HepG2 (cell line): ENCODE measurements around the gene SLC39A10. TPM values are rescaled to one million over a fixed set of nuclear protein-coding genes. Genes with fewer than 3 reads are reported as not detected.
A peak's percentile ranks its signal among the peaks of the same experiment; 100 is the strongest.

Experiments
- AGO1 ChIP-seq: fragments of 200-400 bp; formaldehyde crosslinking; IDR thresholded peaks from 2 replicates; pipeline ENCODE4 v1.6.1; 2017; ENCODE audit warnings: mild to moderate bottlenecking, low read depth, low read length, moderate library complexity; ENCODE audit not compliant: poor library complexity, severe bottlenecking
- ATRX ChIP-seq: sonication (generic); formaldehyde crosslinking; IDR thresholded peaks from 2 replicates; pipeline ENCODE4 v1.4.0; 2020; ENCODE audit warnings: missing genetic modification reagents, borderline replicate concordance
- DDIT3 ChIP-seq: sonication (generic); formaldehyde crosslinking; IDR thresholded peaks from 2 replicates; pipeline ENCODE4 v1.4.0; 2020; ENCODE audit warnings: mild to moderate bottlenecking, missing genetic modification reagents
- DNMT3B ChIP-seq: conservative IDR thresholded peaks from 2 replicates; pipeline ENCODE4 v1.6.1; 2016; ENCODE audit warnings: missing biosample characterization, control low read depth
- GABPA ChIP-seq, 2 experiments: IDR thresholded peaks; 2 replicates each; pipeline ENCODE4 v1.6.1; 2011 to 2016; ENCODE audit warnings: low read depth in 2 of 2, low read length in 1 of 2, missing biosample characterization in 1 of 2, missing genetic modification characterization in 1 of 2
- HBP1 ChIP-seq: IDR thresholded peaks from 2 replicates; pipeline ENCODE4 v1.6.1; 2016; ENCODE audit warnings: low read depth, control low read depth
- HDAC1 ChIP-seq: sonication (generic); formaldehyde crosslinking; IDR thresholded peaks from 2 replicates; pipeline ENCODE4 v1.5.1; 2020; ENCODE audit warnings: mild to moderate bottlenecking, missing genetic modification reagents
- KDM6A ChIP-seq: IDR thresholded peaks from 2 replicates; pipeline ENCODE4 v1.6.1; 2016; ENCODE audit warnings: low read depth
- MATR3 ChIP-seq: sonication (generic); formaldehyde crosslinking; IDR thresholded peaks from 2 replicates; pipeline ENCODE4 v1.4.0; 2020; ENCODE audit warnings: missing genetic modification reagents
- NFYB ChIP-seq: sonication (generic); formaldehyde crosslinking; IDR thresholded peaks from 2 replicates; pipeline ENCODE4 v1.4.0; 2020; ENCODE audit warnings: missing genetic modification reagents
- NPAS2 ChIP-seq: sonication (generic); formaldehyde crosslinking; IDR thresholded peaks from 2 replicates; pipeline ENCODE4 v1.8.0; 2022; ENCODE audit warnings: mild to moderate bottlenecking, missing genetic modification reagents, borderline replicate concordance
- PTBP1 ChIP-seq: fragments of 200-400 bp; formaldehyde crosslinking; IDR thresholded peaks from 2 replicates; pipeline ENCODE4 v1.6.1; 2018; ENCODE audit warnings: low read length, low read depth; ENCODE audit not compliant: poor library complexity, severe bottlenecking
- RFXAP ChIP-seq: sonication (generic); formaldehyde crosslinking; IDR thresholded peaks from 2 replicates; pipeline ENCODE4 v1.4.0; 2020; ENCODE audit warnings: missing genetic modification reagents, borderline replicate concordance
- RXRB ChIP-seq: IDR thresholded peaks from 2 replicates; pipeline ENCODE4 v1.6.1; 2016; ENCODE audit warnings: borderline replicate concordance, missing genetic modification reagents, missing compliant biosample characterization
- SOX13 ChIP-seq, 3 experiments: fragments of 450-650 bp in 1 of 3; sonication (generic) in 1 of 3; formaldehyde crosslinking in 1 of 3; IDR thresholded peaks in 2 of 3; conservative IDR thresholded peaks in 1 of 3; 2 replicates each; pipeline versions ENCODE4 v1.5.0 to v1.6.1; 2016 to 2020; ENCODE audit warnings: antibody characterized with exemption in 1 of 3, mild to moderate bottlenecking in 1 of 3, missing compliant biosample characterization in 1 of 3, missing genetic modification reagents in 1 of 3, moderate library complexity in 1 of 3
- ZC3H13 ChIP-seq: sonication (generic); formaldehyde crosslinking; IDR thresholded peaks from 2 replicates; pipeline ENCODE4 v1.8.1; 2023; ENCODE audit warnings: mild to moderate bottlenecking, missing genetic modification reagents, moderate library complexity
- ZHX1 ChIP-seq: sonication (generic); formaldehyde crosslinking; IDR thresholded peaks from 2 replicates; pipeline ENCODE4 v1.8.1; 2022; ENCODE audit warnings: low read depth, mild to moderate bottlenecking, missing genetic modification reagents
- ZMAT5 ChIP-seq: sonication (generic); formaldehyde crosslinking; IDR thresholded peaks from 2 replicates; pipeline ENCODE4 v1.5.0; 2020; ENCODE audit warnings: mild to moderate bottlenecking, low read depth, missing genetic modification reagents, borderline replicate concordance
- ZNF253 ChIP-seq: sonication (generic); formaldehyde crosslinking; IDR thresholded peaks from 2 replicates; pipeline ENCODE4 v1.8.0; 2022; ENCODE audit warnings: mild to moderate bottlenecking, missing genetic modification reagents, borderline replicate concordance
- ZNF263 ChIP-seq: sonication (generic); formaldehyde crosslinking; IDR thresholded peaks from 2 replicates; pipeline ENCODE4 v1.4.0; 2020; ENCODE audit warnings: missing genetic modification reagents
- ZNF337 ChIP-seq: sonication (generic); formaldehyde crosslinking; IDR thresholded peaks from 2 replicates; pipeline ENCODE4 v1.5.1; 2020; ENCODE audit warnings: missing genetic modification reagents, low read depth, mild to moderate bottlenecking, borderline replicate concordance
- ZNF619 ChIP-seq: sonication (generic); formaldehyde crosslinking; IDR thresholded peaks from 2 replicates; pipeline ENCODE4 v1.4.0; 2020; ENCODE audit warnings: mild to moderate bottlenecking, missing genetic modification reagents
- ZNF652 ChIP-seq: IDR thresholded peaks from 2 replicates; pipeline ENCODE4 v1.6.1; 2016; ENCODE audit warnings: low read depth, borderline replicate concordance
- ZNF883 ChIP-seq: sonication (generic); formaldehyde crosslinking; IDR thresholded peaks from 2 replicates; pipeline ENCODE4 v1.5.1; 2020; ENCODE audit warnings: mild to moderate bottlenecking, missing genetic modification reagents; ENCODE audit errors: not compliant biosample characterization
- polyA plus RNA-seq, 8 experiments: library from polyadenylated mRNA; depleted of rRNA in 3 of 8; stranded (reverse) in 7 of 8; unstranded in 1 of 8; fragments of >200 nt; fragmentation: Illumina TruSeq in 4 of 8; extraction: Trizol in 4 of 8; gene quantifications; 2 replicates each; pipeline versions ENCODE4 v1.2.1 to v1.2.3, GENCODE V29; 2011 to 2016; ENCODE audit warnings: low read depth in 4 of 8, missing spikeins in 1 of 8, mixed read lengths in 1 of 8; ENCODE audit not compliant: insufficient read depth in 1 of 8
- total RNA-seq, 5 experiments: library from RNA; depleted of rRNA; stranded (reverse); fragments of >200 nt; fragmentation: Illumina TruSeq; extraction: Trizol; gene quantifications; 2 replicates each; pipeline ENCODE4 v1.2.3, GENCODE V29; 2016; ENCODE audit warnings: low read depth in 1 of 5

The SLC39A10 gene
- total and polyA plus RNA-seq, 2 of the 13 experiments (the other 11 are each of a cell fraction or from before 2014, with no cell fraction given): 13.2 to 21.0 TPM

GRCh38 chr2:195657634-195658540 is 861 bp downstream of the SLC39A10 start (continued):
- TF ChIP-seq SOX13 (IDR thresholded peaks at IDR 0.05): no peak
- peak in 1 of 2 experiments; percentile 56; a peak in 1 of 4 replicates for TF ChIP-seq SOX13 (CRISPR knock-in tag; conservative IDR thresholded peaks at IDR 0.05 in 1 of 2, IDR thresholded peaks at IDR 0.05 in 1 of 2)
- TF ChIP-seq ZC3H13 (CRISPR knock-in tag): no peak
- 0 out of 2 replicates have a peak, but pooled peaks have one; percentile 42 for TF ChIP-seq ZNF263 (CRISPR knock-in tag)
- no peak for TF ChIP-seq AGO1
- no peak for TF ChIP-seq ZHX1
- TF ChIP-seq HBP1: no peak
- TF ChIP-seq ZNF883 (CRISPR knock-in tag): no peak
- TF ChIP-seq DDIT3: no peak
- TF ChIP-seq RXRB: no peak; the same call in 1 of the 2 replicates
- TF ChIP-seq KDM6A (CRISPR knock-in tag): no peak
- no peak for TF ChIP-seq DNMT3B (CRISPR knock-in tag)
- TF ChIP-seq RFXAP: no peak
- peak; percentile 70; the same call in 1 of the 2 replicates for TF ChIP-seq HDAC1
- no peak for TF ChIP-seq NPAS2 (CRISPR knock-in tag)
- no peak for TF ChIP-seq NFYB (CRISPR knock-in tag)
- no peak for TF ChIP-seq ZNF652 (CRISPR knock-in tag)
- TF ChIP-seq MATR3: no peak
- no peak for TF ChIP-seq ZMAT5 (CRISPR knock-in tag)
- TF ChIP-seq ZNF619 (CRISPR knock-in tag): no peak
- TF ChIP-seq ZNF337 (CRISPR knock-in tag): no peak
- no peak for TF ChIP-seq PTBP1
- TF ChIP-seq ATRX (CRISPR knock-in tag): no peak
- TF ChIP-seq GABPA (IDR thresholded peaks at IDR 0.05; ENCODE audit: low read depth, low read length): no peak
- no peak for TF ChIP-seq GABPA (CRISPR knock-in tag; IDR thresholded peaks at IDR 0.05; ENCODE audit: low read depth)
- TF ChIP-seq ZNF253: no peak; the same call in 1 of the 2 replicates
